ENCODE measurements around the gene KLHDC4. TPM values are rescaled to one million over a fixed set of nuclear protein-coding genes. Genes with fewer than 3 reads are reported as not detected.

The KLHDC4 gene
- polyA plus RNA-seq, 2 donors, result 20.0 to 32.4 TPM

DNA sequence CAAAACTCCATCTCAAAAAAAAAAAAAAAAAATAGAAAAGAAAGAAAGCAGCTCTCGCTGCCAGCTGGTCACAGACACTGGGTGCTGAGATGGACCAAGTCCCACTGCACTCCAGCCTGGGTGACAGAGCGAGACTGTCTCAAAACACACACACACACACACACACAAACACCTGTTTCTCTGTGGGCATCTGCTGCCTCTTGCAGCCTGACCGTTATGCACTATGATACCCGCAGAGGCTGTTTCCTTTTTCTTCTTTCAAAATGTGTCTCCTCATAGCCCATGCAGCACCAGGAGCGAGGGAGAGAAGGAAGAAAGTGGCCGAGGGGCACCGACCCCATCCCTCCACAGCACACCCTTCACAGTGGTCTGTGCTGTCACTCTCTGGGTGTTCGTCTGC is 36.9 kb upstream of the KLHDC4 start:
- Histone ChIP-seq H3K27me3 (ENCODE audit: control insufficient read depth in 1 of 2, insufficient read depth in 2 of 2, low read length in 2 of 2) (no peaks in the 10 kb centered on the region), H3K27ac (ENCODE audit: low read depth in 2 of 2, low read length in 1 of 2) (no peak overlapping the region), H3K9me3 (ENCODE audit: control insufficient read depth in 2 of 2, insufficient read depth in 1 of 2, low read depth in 1 of 2, low read length in 1 of 2) (peaks cover 0 to 2% of the 10 kb centered on the region in 2 donors), H3K36me3 (ENCODE audit: control insufficient read depth in 2 of 2, insufficient read depth in 2 of 2, low read length in 1 of 2) (no peaks in the 10 kb centered on the region), H3K4me1 (ENCODE audit: control insufficient read depth in 2 of 2, insufficient read depth in 2 of 2, low read length in 1 of 2) (peaks cover 0 to 14% of the 10 kb centered on the region in 2 donors), H3K4me3 (ENCODE audit: low read depth in 1 of 2, low read length in 2 of 2) (no peak overlapping the region)
- 83 to 88% methylated on average over 8 of the region's 8 CpGs for WGBS, 2 donors

DNA sequence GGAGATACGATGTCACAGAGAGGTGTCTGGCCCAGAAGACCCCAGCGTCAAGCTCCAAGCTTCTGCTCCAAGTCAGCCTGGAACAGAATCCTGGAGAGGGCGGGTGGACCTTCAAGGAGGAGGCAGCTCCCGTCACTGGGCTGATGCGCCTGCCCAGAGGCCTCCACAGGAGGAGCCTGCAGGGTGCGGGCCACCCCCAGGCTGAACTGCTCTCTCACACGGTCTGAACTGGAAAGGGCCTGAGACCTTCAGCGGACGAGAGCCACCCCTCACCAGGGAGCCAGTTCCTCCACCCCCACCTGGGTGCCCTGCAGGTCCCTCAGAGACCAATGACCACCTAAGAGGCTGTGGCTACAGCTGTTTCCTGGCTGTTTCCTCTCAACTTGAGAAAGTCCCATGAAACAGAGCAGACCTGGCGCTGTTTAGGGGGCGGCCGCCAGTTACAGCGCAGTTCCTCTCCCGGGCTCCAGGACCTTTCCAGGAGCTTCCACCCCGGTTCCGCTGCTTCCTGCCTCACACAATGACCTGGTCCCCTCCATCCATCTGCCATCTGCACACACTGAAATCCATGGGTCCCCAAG is 36.0 kb upstream of the KLHDC4 start:
- H3K36me3 ChIP-seq (ENCODE audit: control insufficient read depth in 2 of 2, insufficient read depth in 2 of 2, low read length in 1 of 2), result no peaks in the 10 kb centered on the region
- H3K27ac ChIP-seq (ENCODE audit: low read depth in 2 of 2, low read length in 1 of 2), result no peak overlapping the region
- H3K27me3 ChIP-seq (ENCODE audit: control insufficient read depth in 1 of 2, insufficient read depth in 2 of 2, low read length in 2 of 2), result no peaks in the 10 kb centered on the region
- no peak overlapping the region for H3K4me3 ChIP-seq (ENCODE audit: low read depth in 1 of 2, low read length in 2 of 2)
- peaks cover 0 to 14% of the 10 kb centered on the region in 2 donors for H3K4me1 ChIP-seq (ENCODE audit: control insufficient read depth in 2 of 2, insufficient read depth in 2 of 2, low read length in 1 of 2)
- H3K9me3 ChIP-seq (ENCODE audit: control insufficient read depth in 2 of 2, insufficient read depth in 1 of 2, low read depth in 1 of 2, low read length in 1 of 2), result peaks cover 0 to 2% of the 10 kb centered on the region in 2 donors
- WGBS, 2 donors, result 82 to 86% methylated on average over 16 of the region's 16 CpGs

DNA sequence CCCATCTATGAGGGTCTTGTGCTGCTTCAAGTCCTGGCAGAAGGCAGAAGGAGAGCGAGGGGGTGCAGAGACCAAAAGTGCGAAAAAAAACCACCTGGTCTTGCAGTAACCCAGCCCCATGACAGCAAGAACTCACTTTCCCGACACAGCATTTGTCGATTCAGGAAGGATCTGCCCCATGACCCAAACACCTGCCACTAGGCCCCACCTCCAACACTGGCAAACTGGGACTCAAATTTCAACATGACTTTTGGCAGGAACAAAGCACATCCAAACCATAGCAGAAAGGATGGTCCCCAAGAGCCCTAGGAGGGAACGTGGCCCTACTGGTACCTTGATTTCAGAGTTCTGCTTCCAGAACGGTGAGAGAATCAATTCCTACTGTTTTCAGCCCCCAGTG is 34.7 kb upstream of the KLHDC4 start:
- Histone ChIP-seq H3K9me3 (ENCODE audit: control insufficient read depth in 2 of 2, insufficient read depth in 1 of 2, low read depth in 1 of 2, low read length in 1 of 2) (peaks cover 0 to 2% of the 10 kb centered on the region in 2 donors), H3K4me3 (ENCODE audit: low read depth in 1 of 2, low read length in 2 of 2) (no peak overlapping the region), H3K36me3 (ENCODE audit: control insufficient read depth in 2 of 2, insufficient read depth in 2 of 2, low read length in 1 of 2) (no peaks in the 10 kb centered on the region), H3K27me3 (ENCODE audit: control insufficient read depth in 1 of 2, insufficient read depth in 2 of 2, low read length in 2 of 2) (no peaks in the 10 kb centered on the region), H3K27ac (ENCODE audit: low read depth in 2 of 2, low read length in 1 of 2) (no peak overlapping the region), H3K4me1 (ENCODE audit: control insufficient read depth in 2 of 2, insufficient read depth in 2 of 2, low read length in 1 of 2) (peaks cover 0 to 6% of the 10 kb centered on the region in 2 donors)
- WGBS, 2 donors, result 80 to 86% methylated on average over 6 of the region's 6 CpGs

DNA sequence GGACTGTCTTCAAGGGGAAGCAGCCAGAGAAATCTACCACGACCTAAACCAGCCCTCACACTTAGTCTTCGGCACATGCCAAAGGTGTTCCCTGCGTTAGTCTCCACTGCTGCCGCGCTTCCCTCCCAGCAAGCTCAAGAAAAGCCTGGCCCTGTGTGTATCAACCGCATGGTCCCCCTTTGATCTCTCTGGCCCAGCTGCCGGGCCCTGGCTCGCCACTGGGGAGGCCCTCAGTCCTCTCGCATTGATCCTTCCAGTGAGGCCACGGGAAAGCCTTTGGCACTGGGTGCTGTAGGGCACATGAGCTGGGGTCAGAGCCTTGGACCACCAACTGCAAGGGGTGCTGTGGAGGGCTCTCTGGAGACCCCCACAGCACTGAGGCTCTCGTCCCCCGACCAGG is 29.6 kb upstream of the KLHDC4 start:
- peaks cover 0 to 2% of the 10 kb centered on the region in 2 donors for H3K9me3 ChIP-seq (ENCODE audit: control insufficient read depth in 2 of 2, insufficient read depth in 1 of 2, low read depth in 1 of 2, low read length in 1 of 2)
- H3K4me1 ChIP-seq (ENCODE audit: control insufficient read depth in 2 of 2, insufficient read depth in 2 of 2, low read length in 1 of 2), result peaks cover 0 to 4% of the 10 kb centered on the region in 2 donors
- H3K36me3 ChIP-seq (ENCODE audit: control insufficient read depth in 2 of 2, insufficient read depth in 2 of 2, low read length in 1 of 2), result no peaks in the 10 kb centered on the region
- no peaks in the 10 kb centered on the region for H3K27me3 ChIP-seq (ENCODE audit: control insufficient read depth in 1 of 2, insufficient read depth in 2 of 2, low read length in 2 of 2)
- no peak overlapping the region for H3K27ac ChIP-seq (ENCODE audit: low read depth in 2 of 2, low read length in 1 of 2)
- 89 to 90% methylated on average over 12 of the region's 12 CpGs for WGBS, 2 donors
- no peak overlapping the region for H3K4me3 ChIP-seq (ENCODE audit: low read depth in 1 of 2, low read length in 2 of 2)

DNA sequence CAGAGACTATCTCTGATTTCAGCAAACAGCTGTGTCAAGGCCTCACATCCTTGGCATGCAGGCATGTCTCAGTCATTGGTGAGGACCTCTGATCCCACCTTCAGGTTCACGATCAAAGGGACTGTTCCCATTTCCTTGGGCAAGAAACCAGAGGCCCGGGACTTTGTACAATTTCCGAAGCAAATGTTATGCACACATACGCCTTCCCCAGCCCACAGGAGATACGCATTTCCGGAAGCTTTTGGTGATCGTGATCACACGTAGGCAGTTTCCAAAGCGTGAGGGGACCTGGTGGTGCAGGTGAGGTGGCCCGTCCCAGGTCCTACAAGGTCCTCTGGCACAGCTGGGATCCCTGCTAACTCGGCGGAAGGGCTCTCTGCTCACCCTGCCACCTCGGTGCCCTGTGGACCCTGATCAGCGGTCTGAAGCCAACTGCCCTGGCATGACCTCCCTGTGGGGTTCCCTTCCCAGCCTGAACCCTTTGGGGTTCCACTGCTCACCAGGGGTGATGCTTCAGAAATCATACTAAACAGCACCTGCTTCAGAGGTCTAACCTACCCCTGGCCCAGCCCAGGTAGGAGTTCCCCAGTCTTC is 28.8 kb upstream of the KLHDC4 start:
- Histone ChIP-seq H3K9me3 (ENCODE audit: control insufficient read depth in 2 of 2, insufficient read depth in 1 of 2, low read depth in 1 of 2, low read length in 1 of 2) (peaks cover 0 to 1% of the 10 kb centered on the region in 2 donors), H3K4me1 (ENCODE audit: control insufficient read depth in 2 of 2, insufficient read depth in 2 of 2, low read length in 1 of 2) (peaks cover 2 to 4% of the 10 kb centered on the region in 2 donors), H3K4me3 (ENCODE audit: low read depth in 1 of 2, low read length in 2 of 2) (no peak overlapping the region), H3K27ac (ENCODE audit: low read depth in 2 of 2, low read length in 1 of 2) (no peak overlapping the region), H3K36me3 (ENCODE audit: control insufficient read depth in 2 of 2, insufficient read depth in 2 of 2, low read length in 1 of 2) (no peaks in the 10 kb centered on the region), H3K27me3 (ENCODE audit: control insufficient read depth in 1 of 2, insufficient read depth in 2 of 2, low read length in 2 of 2) (no peaks in the 10 kb centered on the region)
- WGBS, 2 donors, result 85 to 90% methylated on average over 14 of the region's 14 CpGs

DNA sequence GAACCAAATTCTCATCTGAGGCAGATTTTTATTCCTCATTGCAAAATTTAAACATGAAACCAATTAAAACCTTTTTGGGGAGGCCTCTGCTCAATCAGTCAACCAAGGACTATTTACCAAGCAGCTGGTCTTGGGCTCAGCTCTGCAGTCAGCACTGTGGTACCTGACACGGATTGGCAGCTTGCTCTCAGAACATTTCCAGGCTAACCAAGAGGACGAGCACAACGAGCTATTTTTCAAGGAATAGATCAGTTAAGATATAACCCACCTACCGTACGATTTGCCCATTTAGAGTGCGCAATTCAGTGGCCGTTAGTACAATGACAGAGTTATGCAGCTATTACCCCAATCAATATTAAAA is 26.4 kb upstream of the KLHDC4 start:
- H3K27me3 ChIP-seq (ENCODE audit: control insufficient read depth in 1 of 2, insufficient read depth in 2 of 2, low read length in 2 of 2), result no peaks in the 10 kb centered on the region
- 86 to 87% methylated on average over 7 of the region's 7 CpGs for WGBS, 2 donors
- H3K4me1 ChIP-seq (ENCODE audit: control insufficient read depth in 2 of 2, insufficient read depth in 2 of 2, low read length in 1 of 2), result peaks cover 4% of the 10 kb centered on the region in 2 donors
- H3K36me3 ChIP-seq (ENCODE audit: control insufficient read depth in 2 of 2, insufficient read depth in 2 of 2, low read length in 1 of 2), result no peaks in the 10 kb centered on the region
- no peaks in the 10 kb centered on the region for H3K9me3 ChIP-seq (ENCODE audit: control insufficient read depth in 2 of 2, insufficient read depth in 1 of 2, low read depth in 1 of 2, low read length in 1 of 2)
- H3K4me3 ChIP-seq (ENCODE audit: low read depth in 1 of 2, low read length in 2 of 2), result no peak overlapping the region
- no peak overlapping the region for H3K27ac ChIP-seq (ENCODE audit: low read depth in 2 of 2, low read length in 1 of 2)

DNA sequence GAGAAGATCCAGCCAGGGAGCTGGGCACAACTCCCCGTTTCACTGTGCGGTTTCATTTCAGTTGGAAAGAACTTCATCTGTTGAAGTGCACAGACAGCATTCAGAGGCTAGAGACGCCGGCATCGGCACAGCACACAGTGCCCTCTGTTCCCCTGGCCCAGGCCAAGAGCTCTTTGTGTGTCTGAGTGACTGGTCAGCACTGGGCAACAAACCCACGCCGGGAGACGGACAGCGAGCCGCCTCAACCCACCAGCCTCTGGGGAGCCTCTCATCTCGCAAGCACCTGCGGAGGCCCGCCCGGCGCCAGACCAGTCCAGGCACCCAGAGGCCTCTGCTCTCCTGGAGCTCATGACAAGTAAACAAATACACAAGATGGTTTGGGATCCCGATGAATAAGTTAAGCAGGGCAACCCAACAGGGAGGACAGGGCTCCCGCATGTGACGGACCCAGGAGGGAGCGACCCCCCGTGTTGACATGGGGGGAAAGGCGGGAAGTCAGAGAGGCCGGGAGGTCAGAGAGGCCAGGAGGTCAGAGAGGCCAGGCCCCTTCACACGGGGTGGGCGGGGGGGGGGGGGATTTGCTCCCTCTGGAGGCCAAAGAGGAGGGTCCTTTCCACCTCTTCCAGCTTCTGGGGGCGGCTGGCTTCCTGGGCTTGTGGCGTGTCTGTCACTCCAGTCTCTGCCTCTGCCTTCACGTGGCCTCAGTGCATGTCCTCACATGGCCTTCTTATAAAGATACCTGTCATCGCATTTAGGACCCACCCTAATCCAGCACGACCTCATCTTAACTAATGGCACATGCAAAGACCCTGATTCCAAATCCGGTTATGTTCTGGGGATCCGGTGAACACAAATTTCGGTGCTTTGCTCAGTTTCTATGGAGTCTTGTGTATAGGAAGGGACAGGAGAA is 25.8 kb upstream of the KLHDC4 start:
- peaks cover 4% of the 10 kb centered on the region in 2 donors for H3K4me1 ChIP-seq (ENCODE audit: control insufficient read depth in 2 of 2, insufficient read depth in 2 of 2, low read length in 1 of 2)
- no peaks in the 10 kb centered on the region for H3K36me3 ChIP-seq (ENCODE audit: control insufficient read depth in 2 of 2, insufficient read depth in 2 of 2, low read length in 1 of 2)
- H3K4me3 ChIP-seq (ENCODE audit: low read depth in 1 of 2, low read length in 2 of 2), result no peak overlapping the region
- H3K27me3 ChIP-seq (ENCODE audit: control insufficient read depth in 1 of 2, insufficient read depth in 2 of 2, low read length in 2 of 2), result no peaks in the 10 kb centered on the region
- peak overlapping the region; percentile 78 to 86 for H3K27ac ChIP-seq (ENCODE audit: low read depth in 2 of 2, low read length in 1 of 2)
- H3K9me3 ChIP-seq (ENCODE audit: control insufficient read depth in 2 of 2, insufficient read depth in 1 of 2, low read depth in 1 of 2, low read length in 1 of 2), result no peaks in the 10 kb centered on the region
- 59 to 71% methylated on average over 30 to 32 of the region's 32 CpGs for WGBS, 2 donors

DNA sequence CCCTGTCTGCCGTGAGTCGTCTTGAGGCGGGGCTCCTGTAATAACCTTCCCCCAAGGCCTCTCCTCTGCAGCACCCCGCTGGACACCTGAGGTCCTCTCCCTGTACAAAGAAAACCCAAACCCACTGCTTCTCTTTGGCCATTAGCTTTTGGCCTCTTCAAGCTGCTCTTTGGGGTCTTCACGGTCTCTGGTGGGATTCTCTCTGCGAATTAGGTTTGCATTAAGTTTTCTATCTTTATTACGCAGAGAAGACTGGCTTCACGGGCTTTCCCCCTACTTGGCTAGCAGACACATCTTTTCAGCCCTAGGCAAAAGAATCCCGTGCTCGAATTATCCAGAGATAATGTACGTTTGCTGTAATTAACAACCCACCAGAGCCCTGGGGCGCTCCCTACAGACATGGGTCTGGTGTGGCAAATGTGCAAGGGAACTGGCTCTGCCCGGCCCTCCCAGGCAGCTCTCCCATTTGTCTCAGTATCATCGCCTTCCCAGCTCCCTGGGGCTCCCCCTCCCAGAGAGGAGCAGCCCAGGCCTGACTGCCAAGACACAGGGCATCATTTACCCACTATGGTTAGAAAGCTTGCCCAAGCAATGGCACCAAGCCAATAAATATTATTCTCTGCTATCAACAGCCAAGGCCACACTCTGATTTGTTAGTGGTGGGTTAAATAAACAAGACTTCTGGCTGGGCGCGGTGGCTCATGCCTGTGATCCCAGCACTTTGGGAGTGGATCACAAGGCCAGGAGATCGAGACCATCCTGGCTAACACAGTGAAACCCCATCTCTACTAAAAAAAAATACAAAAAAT is 24.7 kb upstream of the KLHDC4 start:
- no peak overlapping the region for H3K4me3 ChIP-seq (ENCODE audit: low read depth in 1 of 2, low read length in 2 of 2)
- no peaks in the 10 kb centered on the region for H3K9me3 ChIP-seq (ENCODE audit: control insufficient read depth in 2 of 2, insufficient read depth in 1 of 2, low read depth in 1 of 2, low read length in 1 of 2)
- WGBS, 2 donors, result 48 to 55% methylated on average over 17 of the region's 17 CpGs
- H3K27me3 ChIP-seq (ENCODE audit: control insufficient read depth in 1 of 2, insufficient read depth in 2 of 2, low read length in 2 of 2), result no peaks in the 10 kb centered on the region
- no peaks in the 10 kb centered on the region for H3K36me3 ChIP-seq (ENCODE audit: control insufficient read depth in 2 of 2, insufficient read depth in 2 of 2, low read length in 1 of 2)
- peaks cover 4% of the 10 kb centered on the region in 2 donors for H3K4me1 ChIP-seq (ENCODE audit: control insufficient read depth in 2 of 2, insufficient read depth in 2 of 2, low read length in 1 of 2)
- peak overlapping the region; percentile 78 to 86 for H3K27ac ChIP-seq (ENCODE audit: low read depth in 2 of 2, low read length in 1 of 2)

All from esophagus (tissue), 2 donors.